Sigmoid colon (tissue), 7 donors: ENCODE data around the gene HELZ2. TPM values are rescaled to one million over a fixed set of nuclear protein-coding genes. Genes with fewer than 3 reads are reported as not detected.
A peak's percentile ranks its signal among the peaks of the same experiment; 100 is the strongest.

Experiments used
- DNase-seq: peaks from one replicate; pipeline ENCODE4 v3.0.0-alpha.2; 2019
- H3K27ac ChIP-seq, 4 donors: fragments of 200-600 bp; sonication (generic); one replicate each; pipeline ENCODE4 v1.5.1; 2016 to 2019; ENCODE audit warnings: mild to moderate bottlenecking in 1 of 4
- H3K27me3 ChIP-seq, 3 donors: fragments of 200-600 bp; sonication (generic); one replicate each; pipeline ENCODE4 v1.5.1; 2019; ENCODE audit warnings: mild to moderate bottlenecking in 1 of 3
- H3K36me3 ChIP-seq, 4 donors: fragments of 200-600 bp; sonication (generic); one replicate each; pipeline ENCODE4 v1.5.1; 2016 to 2019
- H3K4me1 ChIP-seq, 4 donors: fragments of 200-600 bp; sonication (generic); one replicate each; pipeline ENCODE4 v1.5.1; 2017 to 2019
- H3K4me3 ChIP-seq, 4 donors: fragments of 200-600 bp; sonication (generic); one replicate each; pipeline ENCODE4 v1.5.1; 2017 to 2019; ENCODE audit warnings: mild to moderate bottlenecking in 2 of 4, moderate library complexity in 1 of 4
- H3K9me3 ChIP-seq, 4 donors: fragments of 200-600 bp in 3 of 4; sonication (generic) in 3 of 4; one replicate each; pipeline versions ENCODE4 v1.5.1 to v1.6.1; 2013 to 2019
- EP300 ChIP-seq, 4 donors: sonication (generic); formaldehyde crosslinking; IDR thresholded peaks; one replicate each; pipeline ENCODE4 v1.6.1; 2017; ENCODE audit warnings: antibody characterized with exemption in 4 of 4
- POLR2A ChIP-seq, 2 donors: fragments of 450-650 bp; IDR thresholded peaks; one replicate each; pipeline ENCODE4 v1.6.1; 2016; ENCODE audit warnings: antibody characterized with exemption in 2 of 2, mild to moderate bottlenecking in 2 of 2, moderate library complexity in 2 of 2
- POLR2AphosphoS5 ChIP-seq, 4 donors: sonication (generic); formaldehyde crosslinking; IDR thresholded peaks; one replicate each; pipeline ENCODE4 v1.6.1; 2017; ENCODE audit warnings: antibody characterized with exemption in 4 of 4
- WGBS, 2 donors: extraction: QIAGEN DNeasy Blood & Tissue Kit; methylation state at CpG; one replicate each; pipeline ENCODE4 v1.1.7; 2013; 5-methylcytosine and 5-hydroxymethylcytosine counted together
- intact Hi-C: fragments of 100-400 bp; cut with DNase I; formaldehyde crosslinking; loops from one replicate; pipeline ENCODE4 v1.15.1; 2023
- polyA plus RNA-seq, 3 donors: library from polyadenylated mRNA; stranded (reverse); fragments of 200-250 nt; gene quantifications; one replicate each; pipeline ENCODE4 v1.2.3, GENCODE V29; 2013
- total RNA-seq, 4 donors: library from RNA; depleted of rRNA; stranded (reverse); fragments of >200 nt; gene quantifications; one replicate each; pipeline ENCODE4 v1.1.0, GENCODE V29; 2016
- TF ChIP-seq, protein P1 (sequence below), 4 experiments: fragments of 450-650 bp in 3 of 4; fragments of 200-600 bp in 1 of 4; IDR thresholded peaks; one replicate each; pipeline ENCODE4 v1.5.1; 2016 to 2019; ENCODE audit warnings: antibody characterized with exemption in 4 of 4, mild to moderate bottlenecking in 3 of 4, moderate library complexity in 2 of 4
- donor health status: healthy with polysubstance abuse.
- donor health status: Bipolar disorder and iron deficiency.
- donor health status: healthy.

HELZ2 gene
- total and polyA plus RNA-seq, 7 donors = 1.2 to 48.1 (median 13.6) TPM

DNA sequence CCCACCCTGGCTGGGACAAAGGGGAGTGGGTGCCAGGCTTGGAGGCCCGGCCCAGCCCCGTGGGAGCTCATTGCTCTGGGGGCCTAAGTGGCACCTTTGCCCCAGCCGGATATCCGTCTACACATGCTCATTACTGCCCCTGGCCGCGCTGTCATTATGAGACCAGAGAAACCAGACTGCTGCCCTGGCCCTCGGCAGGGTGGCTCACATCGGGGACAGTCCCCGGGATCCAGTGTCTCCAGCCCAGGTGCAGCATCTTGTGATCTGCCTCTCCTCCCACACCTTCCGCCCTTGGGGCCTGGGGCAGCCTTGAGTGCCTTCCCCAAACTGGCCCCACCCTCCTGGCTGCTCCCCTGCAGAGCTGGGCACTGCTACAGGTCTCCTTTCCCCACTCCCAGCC is 31.3 kb downstream of the HELZ2 start:
- no peak for DNase-seq
- Histone ChIP-seq H3K4me1 (peaks cover 0 to 8% (median 6%) of the 10 kb centered on the region in 4 donors), H3K36me3 (no peaks in the 10 kb centered on the region), H3K27me3 (peaks cover under 1 to 33% (median 20%) of the 10 kb centered on the region in 3 donors), H3K4me3 (no peak overlapping the region), H3K27ac (no peak overlapping the region), H3K9me3 (no peaks in the 10 kb centered on the region)
- 78 to 79% methylated on average over 10 of the region's 10 CpGs for WGBS, 2 donors
- TF ChIP-seq POLR2A (IDR thresholded peaks at IDR 0.05) (no peak), POLR2AphosphoS5 (IDR thresholded peaks at IDR 0.05) (no peak), EP300 (IDR thresholded peaks at IDR 0.05) (no peak)
- TF ChIP-seq, protein P1, sequence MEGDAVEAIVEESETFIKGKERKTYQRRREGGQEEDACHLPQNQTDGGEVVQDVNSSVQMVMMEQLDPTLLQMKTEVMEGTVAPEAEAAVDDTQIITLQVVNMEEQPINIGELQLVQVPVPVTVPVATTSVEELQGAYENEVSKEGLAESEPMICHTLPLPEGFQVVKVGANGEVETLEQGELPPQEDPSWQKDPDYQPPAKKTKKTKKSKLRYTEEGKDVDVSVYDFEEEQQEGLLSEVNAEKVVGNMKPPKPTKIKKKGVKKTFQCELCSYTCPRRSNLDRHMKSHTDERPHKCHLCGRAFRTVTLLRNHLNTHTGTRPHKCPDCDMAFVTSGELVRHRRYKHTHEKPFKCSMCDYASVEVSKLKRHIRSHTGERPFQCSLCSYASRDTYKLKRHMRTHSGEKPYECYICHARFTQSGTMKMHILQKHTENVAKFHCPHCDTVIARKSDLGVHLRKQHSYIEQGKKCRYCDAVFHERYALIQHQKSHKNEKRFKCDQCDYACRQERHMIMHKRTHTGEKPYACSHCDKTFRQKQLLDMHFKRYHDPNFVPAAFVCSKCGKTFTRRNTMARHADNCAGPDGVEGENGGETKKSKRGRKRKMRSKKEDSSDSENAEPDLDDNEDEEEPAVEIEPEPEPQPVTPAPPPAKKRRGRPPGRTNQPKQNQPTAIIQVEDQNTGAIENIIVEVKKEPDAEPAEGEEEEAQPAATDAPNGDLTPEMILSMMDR (IDR thresholded peaks at IDR 0.05) = no peak
- intact Hi-C loops = no loop called here

DNA sequence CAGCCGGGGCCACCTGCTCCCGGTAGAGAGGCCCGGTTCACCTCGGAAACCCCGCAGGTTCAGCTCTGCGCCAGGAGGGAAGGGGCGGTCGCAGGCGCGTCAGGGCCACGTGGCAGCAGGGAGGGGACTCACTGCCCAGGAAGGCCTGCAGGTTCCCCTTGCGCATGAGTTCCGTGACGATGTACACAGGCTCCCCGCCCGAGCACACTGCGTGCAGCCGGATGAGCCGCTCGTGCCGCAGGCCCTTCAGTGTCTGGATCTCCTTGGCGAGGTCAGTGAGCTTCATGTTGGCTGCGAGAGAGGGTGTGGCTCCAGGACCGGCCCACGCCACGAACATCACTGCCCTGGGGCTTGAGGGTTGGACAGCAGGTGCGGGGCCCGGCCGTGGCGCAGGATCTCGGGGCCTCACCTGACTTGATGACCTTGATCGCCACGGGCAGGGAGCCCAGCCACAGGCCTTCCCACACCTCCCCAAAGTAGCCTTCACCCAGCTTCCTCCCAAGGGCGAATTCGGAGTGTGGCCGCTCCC is 31.9 kb downstream of the HELZ2 start:
- 46 to 86% methylated on average over 36 of the region's 36 CpGs for WGBS, 2 donors
- DNase-seq = no peak
- H3K36me3 ChIP-seq = no peaks in the 10 kb centered on the region
- peaks cover 2 to 33% (median 19%) of the 10 kb centered on the region in 3 donors for H3K27me3 ChIP-seq
- TF ChIP-seq EP300 (IDR thresholded peaks at IDR 0.05) (no peak), POLR2A (IDR thresholded peaks at IDR 0.05) (peak in 1 of 2 donors; percentile 60)
- H3K4me1 ChIP-seq = peaks cover 0 to 11% (median 9%) of the 10 kb centered on the region in 4 donors
- no peaks in the 10 kb centered on the region for H3K9me3 ChIP-seq
- intact Hi-C loops = no loop called here
- no peak overlapping the region for H3K4me3 ChIP-seq
- no peak overlapping the region for H3K27ac ChIP-seq

DNA sequence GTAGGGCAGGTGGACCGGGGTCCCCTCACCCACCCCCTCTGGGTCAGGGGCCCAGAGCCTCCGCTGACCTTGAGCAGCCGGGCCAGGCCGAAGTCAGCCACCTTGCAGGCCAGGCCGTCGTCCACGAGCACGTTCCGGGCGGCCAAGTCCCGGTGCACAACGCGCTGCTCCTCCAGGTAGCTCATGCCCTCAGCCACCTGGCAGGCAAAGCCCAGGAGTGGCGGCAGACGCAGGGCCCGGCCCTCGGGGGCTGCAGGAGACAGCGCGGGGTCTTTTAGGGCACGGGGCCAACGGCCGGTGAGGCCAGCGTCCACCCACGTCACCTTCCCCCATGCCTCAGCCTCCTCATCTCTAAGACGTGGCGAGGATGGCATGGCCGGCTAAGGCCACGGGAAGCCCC is 32.7 kb downstream of the HELZ2 start:
- no peak for DNase-seq
- intact Hi-C loops = no loop called here
- no peaks in the 10 kb centered on the region for H3K9me3 ChIP-seq
- TF ChIP-seq POLR2AphosphoS5 (IDR thresholded peaks at IDR 0.05) (no peak), POLR2A (IDR thresholded peaks at IDR 0.05) (no peak), EP300 (IDR thresholded peaks at IDR 0.05) (no peak)
- TF ChIP-seq, protein P1 (IDR thresholded peaks at IDR 0.05) = no peak
- WGBS, 2 donors = 92 to 95% methylated on average over 28 of the region's 28 CpGs
- H3K27ac ChIP-seq = no peak overlapping the region
- H3K4me3 ChIP-seq = no peak overlapping the region
- no peaks in the 10 kb centered on the region for H3K36me3 ChIP-seq
- H3K27me3 ChIP-seq = peaks cover 2 to 33% (median 19%) of the 10 kb centered on the region in 3 donors
- peaks cover 0 to 11% (median 9%) of the 10 kb centered on the region in 4 donors for H3K4me1 ChIP-seq

DNA sequence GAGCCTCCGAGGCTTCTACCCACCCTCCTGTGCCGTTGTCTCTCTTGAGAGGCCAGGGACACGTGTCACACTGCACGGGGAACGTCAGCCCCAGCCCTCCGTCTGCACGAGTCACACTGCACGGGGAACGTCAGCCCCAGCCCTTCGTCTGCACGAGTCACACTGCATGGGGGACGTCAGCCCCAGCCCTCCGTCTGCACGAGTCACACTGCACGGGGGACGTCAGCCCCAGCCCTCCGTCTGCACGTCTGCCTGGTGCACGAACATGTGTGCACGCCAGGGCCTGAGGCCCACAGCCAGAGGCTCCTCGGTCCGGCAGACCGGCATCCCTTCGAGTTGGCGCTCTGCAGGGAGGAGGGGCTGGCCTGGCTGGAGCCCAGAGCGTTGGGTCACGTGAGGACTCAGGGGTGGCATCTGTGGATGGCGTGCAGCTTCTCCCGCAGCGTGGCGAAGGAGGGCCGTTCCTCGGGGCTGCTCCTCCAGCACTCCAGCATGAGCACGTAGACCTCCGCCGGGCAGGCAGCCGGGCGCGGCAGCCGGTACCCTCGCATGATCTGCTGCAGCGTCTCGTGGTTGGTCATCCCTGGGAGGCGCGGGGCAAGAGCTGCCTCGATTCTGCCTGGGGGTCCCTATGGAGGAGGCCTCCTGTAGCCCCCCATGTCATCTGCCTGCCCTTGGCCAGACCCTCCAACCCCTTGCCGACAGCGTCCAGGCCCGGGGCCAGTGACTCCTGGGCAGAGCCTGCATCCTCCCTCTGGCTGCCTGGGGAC is 33.4 kb downstream of the HELZ2 start:
- DNase-seq = no peak
- peaks cover 2 to 30% (median 15%) of the 10 kb centered on the region in 3 donors for H3K27me3 ChIP-seq
- TF ChIP-seq POLR2A (IDR thresholded peaks at IDR 0.05) = no peak
- TF ChIP-seq, protein P1 (IDR thresholded peaks at IDR 0.05) = no peak
- TF ChIP-seq POLR2AphosphoS5 (IDR thresholded peaks at IDR 0.05) = no peak
- no peak for TF ChIP-seq EP300 (IDR thresholded peaks at IDR 0.05)
- intact Hi-C loops = no loop called here
- H3K27ac ChIP-seq = no peak overlapping the region
- no peaks in the 10 kb centered on the region for H3K9me3 ChIP-seq
- no peak overlapping the region for H3K4me3 ChIP-seq
- WGBS, 2 donors = 82 to 87% methylated on average over 49 of the region's 49 CpGs
- H3K36me3 ChIP-seq = no peaks in the 10 kb centered on the region
- H3K4me1 ChIP-seq = peaks cover 0 to 11% (median 9%) of the 10 kb centered on the region in 4 donors
